Endodermal cell (in vitro differentiated cells): ENCODE results near the gene ZNF45. TPM values are rescaled to one million over a fixed set of nuclear protein-coding genes. Genes with fewer than 3 reads are reported as not detected.
A peak's percentile ranks its signal among the peaks of the same experiment; 100 is the strongest.

ENCODE experiments used
- DNase-seq: peaks from one replicate; pipeline ENCODE4 v3.0.0-alpha.2; 2017
- H3K27ac ChIP-seq: 2 replicates; pipeline ENCODE4 v1.5.1; 2013; ENCODE audit warnings: mild to moderate bottlenecking, low read depth, low read length, moderate library complexity
- H3K27me3 ChIP-seq: 2 replicates; pipeline ENCODE4 v1.6.1; 2013; ENCODE audit warnings: mild to moderate bottlenecking, low read length, moderate library complexity; ENCODE audit not compliant: insufficient read depth, control insufficient read depth, poor library complexity, severe bottlenecking
- H3K36me3 ChIP-seq: 2 replicates; pipeline ENCODE4 v1.7.0; 2013; ENCODE audit warnings: mild to moderate bottlenecking, low read length, moderate library complexity; ENCODE audit not compliant: control insufficient read depth, insufficient read depth
- H3K4me1 ChIP-seq: one replicate; pipeline ENCODE4 v1.7.0; 2013; ENCODE audit warnings: low read length; ENCODE audit not compliant: control insufficient read depth, insufficient read depth
- H3K4me3 ChIP-seq: 2 replicates; pipeline ENCODE4 v1.5.1; 2013; ENCODE audit warnings: mild to moderate bottlenecking, low read length, moderate library complexity
- H3K9ac ChIP-seq: 2 replicates; pipeline ENCODE4 v1.6.1; 2013; ENCODE audit warnings: mild to moderate bottlenecking, low read length, moderate library complexity; ENCODE audit not compliant: poor library complexity, severe bottlenecking; ENCODE audit errors: extremely low read depth
- H3K9me3 ChIP-seq: 2 replicates; pipeline ENCODE4 v1.6.1; 2013; ENCODE audit warnings: mild to moderate bottlenecking, low read length, moderate library complexity; ENCODE audit not compliant: control insufficient read depth
- H3K27ac Mint-ChIP-seq: 2 replicates; pipeline ENCODE4 v1.8.0; 2020; ENCODE audit warnings: mixed read lengths
- H3K27me3 Mint-ChIP-seq: 2 replicates; pipeline ENCODE4 v1.8.0; 2021; ENCODE audit warnings: mild to moderate bottlenecking, mixed read lengths; ENCODE audit not compliant: insufficient read depth
- H3K36me3 Mint-ChIP-seq: 2 replicates; pipeline ENCODE4 v1.8.0; 2020; ENCODE audit warnings: low read depth, mixed read lengths
- H3K4me1 Mint-ChIP-seq: 2 replicates; pipeline ENCODE4 v1.8.0; 2020; ENCODE audit warnings: mixed read lengths
- H3K4me3 Mint-ChIP-seq: 2 replicates; pipeline ENCODE4 v1.8.0; 2020; ENCODE audit warnings: mild to moderate bottlenecking, moderate library complexity, mixed read lengths
- H3K9me3 Mint-ChIP-seq: 2 replicates; pipeline ENCODE4 v1.8.0; 2020; ENCODE audit warnings: mild to moderate bottlenecking, mixed read lengths
- WGBS, 2 experiments: methylation state at CpG; one replicate each; pipeline versions ENCODE4 v1.1.5 to v1.1.7; 2013; ENCODE audit warnings: missing lambda C conversion rate in 2 of 2, mixed read lengths in 1 of 2; ENCODE audit not compliant: insufficient coverage in 1 of 2, insufficient read length in 1 of 2; 5-methylcytosine and 5-hydroxymethylcytosine counted together
- total RNA-seq, 2 donors: library from RNA; stranded (reverse); fragmentation: NEBNext Ultra II Directional in 1 of 2; extraction: Animal tissue kit (Norgen Biotek cat#: 25700) in 1 of 2; gene quantifications; 2 replicates in 1 of 2; 3 replicates in 1 of 2; pipeline ENCODE4 v1.2.1, GENCODE V29; 2021
- TF ChIP-seq, protein P1 (sequence below): fragments of 200-600 bp; sonication (generic); conservative IDR thresholded peaks from 2 replicates; pipeline ENCODE4 v1.5.0; 2021; ENCODE audit warnings: antibody characterized with exemption, mild to moderate bottlenecking

Gene ZNF45
- total RNA-seq, 2 donors from 2014 or later = 18.6 to 19.4 TPM

GRCh38 chr19:43914051-43914450 lies 21.0 kb downstream of the ZNF45 start:
- WGBS, 2 experiments = 75 to 81% methylated on average over 3 of the region's 3 CpGs
- no peak for DNase-seq
- H3K27me3 Mint-ChIP-seq = peaks cover 2% of the 10 kb centered on the region
- peaks cover 76% of the 10 kb centered on the region for H3K9me3 ChIP-seq
- H3K27ac ChIP-seq = no peak overlapping the region
- no peak overlapping the region for H3K9ac ChIP-seq
- H3K9me3 Mint-ChIP-seq = peaks cover 81% of the 10 kb centered on the region
- no peak overlapping the region for H3K4me3 Mint-ChIP-seq
- peaks cover 73% of the 10 kb centered on the region for H3K36me3 ChIP-seq
- no peaks in the 10 kb centered on the region for H3K4me1 ChIP-seq
- TF ChIP-seq, protein P1, sequence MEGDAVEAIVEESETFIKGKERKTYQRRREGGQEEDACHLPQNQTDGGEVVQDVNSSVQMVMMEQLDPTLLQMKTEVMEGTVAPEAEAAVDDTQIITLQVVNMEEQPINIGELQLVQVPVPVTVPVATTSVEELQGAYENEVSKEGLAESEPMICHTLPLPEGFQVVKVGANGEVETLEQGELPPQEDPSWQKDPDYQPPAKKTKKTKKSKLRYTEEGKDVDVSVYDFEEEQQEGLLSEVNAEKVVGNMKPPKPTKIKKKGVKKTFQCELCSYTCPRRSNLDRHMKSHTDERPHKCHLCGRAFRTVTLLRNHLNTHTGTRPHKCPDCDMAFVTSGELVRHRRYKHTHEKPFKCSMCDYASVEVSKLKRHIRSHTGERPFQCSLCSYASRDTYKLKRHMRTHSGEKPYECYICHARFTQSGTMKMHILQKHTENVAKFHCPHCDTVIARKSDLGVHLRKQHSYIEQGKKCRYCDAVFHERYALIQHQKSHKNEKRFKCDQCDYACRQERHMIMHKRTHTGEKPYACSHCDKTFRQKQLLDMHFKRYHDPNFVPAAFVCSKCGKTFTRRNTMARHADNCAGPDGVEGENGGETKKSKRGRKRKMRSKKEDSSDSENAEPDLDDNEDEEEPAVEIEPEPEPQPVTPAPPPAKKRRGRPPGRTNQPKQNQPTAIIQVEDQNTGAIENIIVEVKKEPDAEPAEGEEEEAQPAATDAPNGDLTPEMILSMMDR = no peak
- H3K4me3 ChIP-seq = peak overlapping the region; percentile 67
- no peak overlapping the region for H3K27ac Mint-ChIP-seq
- no peaks in the 10 kb centered on the region for H3K4me1 Mint-ChIP-seq
- no peaks in the 10 kb centered on the region for H3K27me3 ChIP-seq
- peaks cover 77% of the 10 kb centered on the region for H3K36me3 Mint-ChIP-seq

- no peaks in the 10 kb centered on the region for H3K4me1 ChIP-seq
- 94 to 97% methylated on average over 6 to 7 of the region's 7 CpGs for WGBS, 2 experiments
- no peak overlapping the region for H3K4me3 Mint-ChIP-seq
- TF ChIP-seq, protein P1 = no peak
- H3K27ac Mint-ChIP-seq = no peak overlapping the region
- no peaks in the 10 kb centered on the region for H3K4me1 Mint-ChIP-seq
- peaks cover 71% of the 10 kb centered on the region for H3K36me3 Mint-ChIP-seq
- peaks cover 2% of the 10 kb centered on the region for H3K27me3 Mint-ChIP-seq
- DNase-seq = no peak
- peak overlapping the region; percentile 67 for H3K4me3 ChIP-seq
- peaks cover 77% of the 10 kb centered on the region for H3K9me3 ChIP-seq
- H3K27ac ChIP-seq = no peak overlapping the region
- no peaks in the 10 kb centered on the region for H3K27me3 ChIP-seq
- H3K9ac ChIP-seq = no peak overlapping the region
- H3K36me3 ChIP-seq = peaks cover 67% of the 10 kb centered on the region
- H3K9me3 Mint-ChIP-seq = peaks cover 86% of the 10 kb centered on the region
These were observed 21.7 kb downstream of the ZNF45 start for GRCh38 chr19:43913383-43913782.

DNA sequence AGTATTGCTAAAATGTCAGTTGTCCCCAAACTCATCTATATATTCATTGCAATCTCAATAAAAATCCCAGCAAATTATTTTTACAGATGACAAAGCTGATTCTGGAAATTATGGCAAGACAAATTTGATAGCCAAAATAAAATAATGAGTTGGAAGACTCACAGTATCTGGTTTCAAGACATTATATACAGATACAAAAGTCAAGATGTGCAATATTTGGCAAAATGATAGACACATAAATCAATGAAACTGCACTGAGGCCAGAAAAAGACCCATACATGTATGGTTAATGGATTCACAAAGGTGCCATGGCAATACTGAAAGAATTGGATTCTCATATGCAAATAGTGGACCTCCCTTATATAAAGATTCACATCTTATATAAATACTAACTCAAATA lies 24.2 kb downstream of the ZNF45 start:
- Histone ChIP-seq H3K4me3 (no peak overlapping the region), H3K9me3 (peaks cover 53% of the 10 kb centered on the region), H3K27ac (no peak overlapping the region), H3K9ac (no peak overlapping the region), H3K4me1 (no peaks in the 10 kb centered on the region), H3K27me3 (no peaks in the 10 kb centered on the region), H3K36me3 (peaks cover 42% of the 10 kb centered on the region)
- no peak overlapping the region for H3K4me3 Mint-ChIP-seq
- no peaks in the 10 kb centered on the region for H3K4me1 Mint-ChIP-seq
- peaks cover 94% of the 10 kb centered on the region for H3K9me3 Mint-ChIP-seq
- no peak overlapping the region for H3K27ac Mint-ChIP-seq
- no peak for DNase-seq
- H3K27me3 Mint-ChIP-seq = peaks cover 2% of the 10 kb centered on the region
- peaks cover 55% of the 10 kb centered on the region for H3K36me3 Mint-ChIP-seq
- TF ChIP-seq, protein P1 = no peak
